Nephron (organoid): ENCODE data around the gene MBTPS1.

Experiments used
- H3K27ac Mint-ChIP-seq, 3 experiments: 2 replicates each; pipeline ENCODE4 v1.8.0; 2020; ENCODE audit warnings: mixed read lengths in 3 of 3, mild to moderate bottlenecking in 2 of 3, moderate library complexity in 1 of 3
- H3K27me3 Mint-ChIP-seq: 2 replicates; pipeline ENCODE4 v1.8.0; 2021; ENCODE audit warnings: low read depth, mild to moderate bottlenecking, moderate library complexity, mixed read lengths
- H3K36me3 Mint-ChIP-seq: 2 replicates; pipeline ENCODE4 v1.8.0; 2020; ENCODE audit warnings: low read depth, mixed read lengths
- H3K4me1 Mint-ChIP-seq: 2 replicates; pipeline ENCODE4 v1.8.0; 2020; ENCODE audit warnings: mixed read lengths
- H3K4me3 Mint-ChIP-seq, 3 experiments: 2 replicates each; pipeline ENCODE4 v1.8.0; 2020; ENCODE audit warnings: mild to moderate bottlenecking in 3 of 3, mixed read lengths in 3 of 3, moderate library complexity in 2 of 3
- H3K9me3 Mint-ChIP-seq: 2 replicates; pipeline ENCODE4 v1.8.0; 2020; ENCODE audit warnings: mixed read lengths
- CTCF ChIP-seq, 3 experiments: fragments of 200-600 bp; sonication (generic); IDR thresholded peaks; one replicate each; pipeline ENCODE4 v1.5.0; 2021; ENCODE audit warnings: antibody characterized with exemption in 3 of 3; ENCODE audit not compliant: unreplicated experiment in 3 of 3

MBTPS1 gene

GRCh38 chr16:84068041-84068440 is 48.7 kb downstream of the MBTPS1 start:
- Mint-ChIP-seq H3K36me3 (peaks cover 61% of the 10 kb centered on the region), H3K4me3 (no peak overlapping the region), H3K9me3 (no peaks in the 10 kb centered on the region), H3K4me1 (peaks cover 6% of the 10 kb centered on the region), H3K27me3 (no peaks in the 10 kb centered on the region), H3K27ac (no peak overlapping the region)
- no peak for TF ChIP-seq CTCF (IDR thresholded peaks at IDR 0.05; ENCODE audit: unreplicated experiment in 3 of 3)

- H3K9me3 Mint-ChIP-seq, result no peaks in the 10 kb centered on the region
- H3K4me1 Mint-ChIP-seq, result peaks cover 6% of the 10 kb centered on the region
- H3K36me3 Mint-ChIP-seq, result peaks cover 65% of the 10 kb centered on the region
- no peak overlapping the region for H3K4me3 Mint-ChIP-seq
- no peak for TF ChIP-seq CTCF (IDR thresholded peaks at IDR 0.05; ENCODE audit: unreplicated experiment in 3 of 3)
- H3K27me3 Mint-ChIP-seq, result no peaks in the 10 kb centered on the region
- H3K27ac Mint-ChIP-seq, result no peak overlapping the region
Observed at GRCh38 chr16:84067640-84068039, 49.1 kb downstream of the MBTPS1 start.

GRCh38 chr16:84065536-84066132 is 51.1 kb downstream of the MBTPS1 start:
- TF ChIP-seq CTCF (IDR thresholded peaks at IDR 0.05; ENCODE audit: unreplicated experiment in 3 of 3), result peak; percentile 77 to 85 (median 83)
- H3K27me3 Mint-ChIP-seq, result no peaks in the 10 kb centered on the region
- H3K4me1 Mint-ChIP-seq, result peaks cover 6% of the 10 kb centered on the region
- H3K36me3 Mint-ChIP-seq, result peaks cover 57% of the 10 kb centered on the region
- no peak overlapping the region for H3K4me3 Mint-ChIP-seq
- no peaks in the 10 kb centered on the region for H3K9me3 Mint-ChIP-seq
- H3K27ac Mint-ChIP-seq, result no peak overlapping the region

- H3K4me1 Mint-ChIP-seq, result peaks cover 6% of the 10 kb centered on the region
- peaks cover 60% of the 10 kb centered on the region for H3K36me3 Mint-ChIP-seq
- no peaks in the 10 kb centered on the region for H3K27me3 Mint-ChIP-seq
- no peak overlapping the region for H3K27ac Mint-ChIP-seq
- no peak for TF ChIP-seq CTCF (IDR thresholded peaks at IDR 0.05; ENCODE audit: unreplicated experiment in 3 of 3)
- H3K4me3 Mint-ChIP-seq, result no peak overlapping the region
- H3K9me3 Mint-ChIP-seq, result no peaks in the 10 kb centered on the region
Observed at GRCh38 chr16:84063980-84064379, 52.8 kb downstream of the MBTPS1 start.

GRCh38 chr16:84062734-84063640 is 53.8 kb downstream of the MBTPS1 start:
- H3K4me3 Mint-ChIP-seq, result no peak overlapping the region
- H3K27ac Mint-ChIP-seq, result peak overlapping the region in 1 of 3 experiments; percentile 39
- TF ChIP-seq CTCF (IDR thresholded peaks at IDR 0.05; ENCODE audit: unreplicated experiment in 3 of 3), result peak; percentile 76 to 83 (median 83)
- H3K9me3 Mint-ChIP-seq, result no peaks in the 10 kb centered on the region
- H3K36me3 Mint-ChIP-seq, result peaks cover 57% of the 10 kb centered on the region
- peaks cover under 1% of the 10 kb centered on the region for H3K4me1 Mint-ChIP-seq
- H3K27me3 Mint-ChIP-seq, result no peaks in the 10 kb centered on the region
